Measurements from ENCODE around the gene ADISSP. TPM values are rescaled to one million over a fixed set of nuclear protein-coding genes. Genes with fewer than 3 reads are reported as not detected.

The ADISSP gene
- total RNA-seq, 1 experiment from 2014 or later, result 40.0 TPM

- peak; percentile 90 to 93 for DNase-seq (ENCODE audit: low read depth in 1 of 2, low spot score in 2 of 2)
- Histone ChIP-seq H3K4me3 (peak within 1 kb of the TSS; percentile 22), H3K9me3 (replicated peaks) (no peaks in the 10 kb centered on the region; the same call in 1 of the 2 replicates), H3K27me3 (replicated peaks) (peaks cover 15% of the 10 kb centered on the region), H3K36me3 (peaks cover 40% of the 10 kb centered on the region), H3K27ac (no peak within 1 kb of the TSS), H3K4me1 (replicated peaks) (peaks cover 34% of the 10 kb centered on the region)
Measured at GRCh38 chr20:3781153-3781910, 13.8 kb upstream of the ADISSP start, which contains the start of gene SPEF1. Gene SPEF1, minus strand, starts transcription at chr20:3781448. Its CDS starts 161 bp downstream, at chr20:3781287.

- no peaks in the 10 kb centered on the region; the same call in 1 of the 2 replicates for H3K9me3 ChIP-seq (replicated peaks)
- H3K27me3 ChIP-seq (replicated peaks), result peaks cover 15% of the 10 kb centered on the region
- DNase-seq (ENCODE audit: low read depth in 1 of 2, low spot score in 2 of 2), result no peak
- peaks cover 14% of the 10 kb centered on the region for H3K4me1 ChIP-seq (replicated peaks)
- peaks cover 20% of the 10 kb centered on the region for H3K36me3 ChIP-seq
- no peak overlapping the region for H3K4me3 ChIP-seq
- H3K27ac ChIP-seq, result no peak overlapping the region
Measured at GRCh38 chr20:3778976-3779375, 11.4 kb upstream of the ADISSP start.

GRCh38 chr20:3777716-3778629 is 10.4 kb upstream of the ADISSP start:
- Histone ChIP-seq H3K27ac (no peak overlapping the region), H3K36me3 (peaks cover 11% of the 10 kb centered on the region), H3K4me3 (0 out of 2 replicates have a peak overlapping the region, but pooled peaks have one; percentile 12), H3K4me1 (replicated peaks) (peaks cover 14% of the 10 kb centered on the region), H3K27me3 (replicated peaks) (peaks cover 15% of the 10 kb centered on the region), H3K9me3 (replicated peaks) (no peaks in the 10 kb centered on the region; the same call in 1 of the 2 replicates)
- DNase-seq (ENCODE audit: low read depth in 1 of 2, low spot score in 2 of 2), result no peak

GRCh38 chr20:3777381-3777715 is 9.8 kb upstream of the ADISSP start:
- 0 out of 2 replicates have a peak overlapping the region, but pooled peaks have one; percentile 12 for H3K4me3 ChIP-seq
- peaks cover 14% of the 10 kb centered on the region for H3K4me1 ChIP-seq (replicated peaks)
- DNase-seq (ENCODE audit: low read depth in 1 of 2, low spot score in 2 of 2), result no peak
- H3K36me3 ChIP-seq, result peaks cover 6% of the 10 kb centered on the region
- no peak overlapping the region for H3K27ac ChIP-seq
- no peaks in the 10 kb centered on the region; the same call in 1 of the 2 replicates for H3K9me3 ChIP-seq (replicated peaks)
- peaks cover 15% of the 10 kb centered on the region for H3K27me3 ChIP-seq (replicated peaks)

GRCh38 chr20:3775457-3776108 is 8.0 kb upstream of the ADISSP start:
- peaks cover 9% of the 10 kb centered on the region for H3K4me1 ChIP-seq (replicated peaks)
- H3K27ac ChIP-seq, result no peak overlapping the region
- H3K4me3 ChIP-seq, result no peak overlapping the region
- peaks cover 15% of the 10 kb centered on the region for H3K27me3 ChIP-seq (replicated peaks)
- DNase-seq (ENCODE audit: low read depth in 1 of 2, low spot score in 2 of 2), result no peak
- H3K36me3 ChIP-seq, result no peaks in the 10 kb centered on the region
- no peaks in the 10 kb centered on the region; the same call in 1 of the 2 replicates for H3K9me3 ChIP-seq (replicated peaks)

- Histone ChIP-seq H3K4me3 (no peak overlapping the region), H3K27ac (no peak overlapping the region)
Measured at GRCh38 chr20:3771552-3772058, 4.1 kb upstream of the ADISSP start.

GRCh38 chr20:3768342-3769130 is 983 bp upstream of the ADISSP start:
- Histone ChIP-seq H3K4me1 (replicated peaks) (peaks cover 31% of the 10 kb centered on the region), H3K4me3 (peak overlapping the region; percentile 49), H3K27ac (peak overlapping the region; percentile 69), H3K27me3 (replicated peaks) (no peaks in the 10 kb centered on the region), H3K9me3 (replicated peaks) (no peaks in the 10 kb centered on the region), H3K36me3 (no peaks in the 10 kb centered on the region)
- DNase-seq (ENCODE audit: low read depth in 1 of 2, low spot score in 2 of 2), result peak; percentile 78 to 88

More at GRCh38 chr20:3771552-3772058, 4.1 kb upstream of the ADISSP start:
- Histone ChIP-seq H3K36me3 (no peaks in the 10 kb centered on the region), H3K9me3 (replicated peaks) (no peaks in the 10 kb centered on the region; the same call in 1 of the 2 replicates), H3K27me3 (replicated peaks) (no peaks in the 10 kb centered on the region), H3K4me1 (replicated peaks) (peaks cover 30% of the 10 kb centered on the region)
- DNase-seq (ENCODE audit: low read depth in 1 of 2, low spot score in 2 of 2), result no peak

GRCh38 chr20:3767110-3767426 is 485 bp downstream of the ADISSP start:
- Histone ChIP-seq H3K27ac (no peak overlapping the region), H3K27me3 (replicated peaks) (no peaks in the 10 kb centered on the region), H3K36me3 (no peaks in the 10 kb centered on the region), H3K9me3 (replicated peaks) (no peaks in the 10 kb centered on the region), H3K4me1 (replicated peaks) (peaks cover 31% of the 10 kb centered on the region), H3K4me3 (peak overlapping the region; percentile 49)
- no peak for DNase-seq (ENCODE audit: low read depth in 1 of 2, low spot score in 2 of 2)

- Histone ChIP-seq H3K4me3 (peak overlapping the region; percentile 49), H3K27ac (no peak overlapping the region), H3K9me3 (replicated peaks) (no peaks in the 10 kb centered on the region), H3K36me3 (no peaks in the 10 kb centered on the region), H3K4me1 (replicated peaks) (peaks cover 31% of the 10 kb centered on the region), H3K27me3 (replicated peaks) (no peaks in the 10 kb centered on the region)
- DNase-seq (ENCODE audit: low read depth in 1 of 2, low spot score in 2 of 2), result no peak
Measured at GRCh38 chr20:3766422-3767109, 987 bp downstream of the ADISSP start.

GRCh38 chr20:3765171-3765882 is 2.2 kb downstream of the ADISSP start:
- peaks cover 31% of the 10 kb centered on the region for H3K4me1 ChIP-seq (replicated peaks)
- no peaks in the 10 kb centered on the region for H3K9me3 ChIP-seq (replicated peaks)
- DNase-seq (ENCODE audit: low read depth in 1 of 2, low spot score in 2 of 2), result no peak
- no peak overlapping the region for H3K27ac ChIP-seq
- no peaks in the 10 kb centered on the region for H3K36me3 ChIP-seq
- no peaks in the 10 kb centered on the region for H3K27me3 ChIP-seq (replicated peaks)
- no peak overlapping the region for H3K4me3 ChIP-seq

GRCh38 chr20:3764659-3765058 is 2.9 kb downstream of the ADISSP start:
- H3K4me1 ChIP-seq (replicated peaks), result peaks cover 27% of the 10 kb centered on the region
- H3K27ac ChIP-seq, result no peak overlapping the region
- no peaks in the 10 kb centered on the region for H3K36me3 ChIP-seq
- H3K4me3 ChIP-seq, result no peak overlapping the region
- H3K27me3 ChIP-seq (replicated peaks), result no peaks in the 10 kb centered on the region
- DNase-seq (ENCODE audit: low read depth in 1 of 2, low spot score in 2 of 2), result no peak
- no peaks in the 10 kb centered on the region for H3K9me3 ChIP-seq (replicated peaks)
